CD1c-positive myeloid dendritic cell (primary cell): ENCODE data around the gene NR2F1-AS1.

Experiments used
- DNase-seq: peaks from one replicate; pipeline ENCODE4 v3.0.0-alpha.2; 2016; ENCODE audit errors: extremely low spot score

Gene NR2F1-AS1

GRCh38 chr5:93385655-93386054 lies 195.4 kb downstream of the NR2F1-AS1 start:
- DNase-seq = no peak

- DNase-seq = no peak
Measured at GRCh38 chr5:93384995-93385394, 196.0 kb downstream of the NR2F1-AS1 start.

- no peak for DNase-seq
Measured at GRCh38 chr5:93384026-93384425, 197.0 kb downstream of the NR2F1-AS1 start.

- no peak for DNase-seq
Measured at GRCh38 chr5:93382188-93382825, 198.7 kb downstream of the NR2F1-AS1 start.

- no peak for DNase-seq
Measured at GRCh38 chr5:93381057-93381456, 200.0 kb downstream of the NR2F1-AS1 start.

- DNase-seq = no peak
Measured at GRCh38 chr5:93378073-93378472, 202.9 kb downstream of the NR2F1-AS1 start.

GRCh38 chr5:93371893-93372292 lies 209.1 kb downstream of the NR2F1-AS1 start:
- DNase-seq = no peak

GRCh38 chr5:93364378-93364777 lies 216.6 kb downstream of the NR2F1-AS1 start:
- DNase-seq = no peak

GRCh38 chr5:93360436-93361088 lies 220.5 kb downstream of the NR2F1-AS1 start:
- no peak for DNase-seq

GRCh38 chr5:93359960-93360305 lies 221.1 kb downstream of the NR2F1-AS1 start:
- DNase-seq = no peak
